Measurements from ENCODE around the gene E4F1. TPM values are rescaled to one million over a fixed set of nuclear protein-coding genes. Genes with fewer than 3 reads are reported as not detected.

E4F1 gene
- polyA plus RNA-seq, 3 donors, result 4.9 to 50.9 (median 5.8) TPM

DNA sequence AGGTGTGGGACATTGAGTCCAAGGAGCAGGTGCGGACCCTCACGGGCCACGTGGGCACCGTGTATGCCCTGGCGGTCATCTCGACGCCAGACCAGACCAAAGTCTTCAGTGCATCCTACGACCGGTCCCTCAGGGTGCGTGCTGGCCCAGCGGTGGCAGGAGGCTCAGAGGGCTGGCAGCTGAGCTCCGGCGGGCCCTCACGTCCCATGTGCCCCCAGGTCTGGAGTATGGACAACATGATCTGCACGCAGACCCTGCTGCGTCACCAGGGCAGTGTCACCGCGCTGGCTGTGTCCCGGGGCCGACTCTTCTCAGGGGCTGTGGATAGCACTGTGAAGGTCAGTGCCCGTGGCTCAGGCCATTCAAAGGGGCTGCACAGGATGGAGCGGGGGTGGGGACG is 47.3 kb upstream of the E4F1 start:
- no peak for DNase-seq
- Mint-ChIP-seq H3K27me3 (ENCODE audit: low read depth in 3 of 3) (peaks cover 0 to 3% (median 2%) of the 10 kb centered on the region in 3 donors), H3K4me3 (no peak overlapping the region), H3K27ac (no peak overlapping the region), H3K36me3 (peaks cover 38 to 56% of the 10 kb centered on the region in 2 donors), H3K9me3 (peaks cover 0 to 2% (median 0%) of the 10 kb centered on the region in 7 donors), H3K4me1 (no peaks in the 10 kb centered on the region)
- Histone ChIP-seq H3K27ac (ENCODE audit: low read depth in 1 of 2, low read length in 2 of 2) (no peak overlapping the region), H3K27me3 (ENCODE audit: control insufficient read depth in 2 of 2, insufficient read depth in 2 of 2, low read length in 2 of 2) (peaks cover 0 to 3% of the 10 kb centered on the region in 2 donors), H3K9ac (ENCODE audit: insufficient read depth, low read length, poor library complexity, severe bottlenecking) (no peak overlapping the region), H3K79me2 (ENCODE audit: insufficient read depth, low read length) (no peaks in the 10 kb centered on the region), H3K36me3 (replicated peaks in 1 of 2; ENCODE audit: control insufficient read depth in 1 of 2, insufficient read depth in 2 of 2, low read length in 2 of 2) (peaks cover 49 to 64% of the 10 kb centered on the region in 2 donors), H2AFZ (ENCODE audit: insufficient read depth, low read depth, low read length, poor library complexity, severe bottlenecking) (no peak overlapping the region), H3K4me2 (replicated peaks; ENCODE audit: extremely low read depth, low read length, poor library complexity, severe bottlenecking) (no peak overlapping the region), H3K9me3 (replicated peaks in 1 of 2; ENCODE audit: control insufficient read depth in 1 of 2, insufficient read depth in 1 of 2, low read length in 2 of 2) (no peaks in the 10 kb centered on the region), H4K20me1 (ENCODE audit: insufficient read depth, low read length) (no peaks in the 10 kb centered on the region), H3K4me1 (ENCODE audit: control insufficient read depth in 1 of 2, insufficient read depth in 2 of 2, low read length in 2 of 2) (no peaks in the 10 kb centered on the region), H3K4me3 (replicated peaks in 1 of 3; ENCODE audit: low read depth in 2 of 3, low read length in 3 of 3) (no peak overlapping the region)
- intact Hi-C loops (cut with micrococcal nuclease), result no loop called here
- TF ChIP-seq, protein P1, sequence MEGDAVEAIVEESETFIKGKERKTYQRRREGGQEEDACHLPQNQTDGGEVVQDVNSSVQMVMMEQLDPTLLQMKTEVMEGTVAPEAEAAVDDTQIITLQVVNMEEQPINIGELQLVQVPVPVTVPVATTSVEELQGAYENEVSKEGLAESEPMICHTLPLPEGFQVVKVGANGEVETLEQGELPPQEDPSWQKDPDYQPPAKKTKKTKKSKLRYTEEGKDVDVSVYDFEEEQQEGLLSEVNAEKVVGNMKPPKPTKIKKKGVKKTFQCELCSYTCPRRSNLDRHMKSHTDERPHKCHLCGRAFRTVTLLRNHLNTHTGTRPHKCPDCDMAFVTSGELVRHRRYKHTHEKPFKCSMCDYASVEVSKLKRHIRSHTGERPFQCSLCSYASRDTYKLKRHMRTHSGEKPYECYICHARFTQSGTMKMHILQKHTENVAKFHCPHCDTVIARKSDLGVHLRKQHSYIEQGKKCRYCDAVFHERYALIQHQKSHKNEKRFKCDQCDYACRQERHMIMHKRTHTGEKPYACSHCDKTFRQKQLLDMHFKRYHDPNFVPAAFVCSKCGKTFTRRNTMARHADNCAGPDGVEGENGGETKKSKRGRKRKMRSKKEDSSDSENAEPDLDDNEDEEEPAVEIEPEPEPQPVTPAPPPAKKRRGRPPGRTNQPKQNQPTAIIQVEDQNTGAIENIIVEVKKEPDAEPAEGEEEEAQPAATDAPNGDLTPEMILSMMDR (IDR thresholded peaks at IDR 0.05), result no peak
- WGBS (ENCODE audit: insufficient coverage), result over 99% methylated on average over 22 of the region's 23 CpGs

DNA sequence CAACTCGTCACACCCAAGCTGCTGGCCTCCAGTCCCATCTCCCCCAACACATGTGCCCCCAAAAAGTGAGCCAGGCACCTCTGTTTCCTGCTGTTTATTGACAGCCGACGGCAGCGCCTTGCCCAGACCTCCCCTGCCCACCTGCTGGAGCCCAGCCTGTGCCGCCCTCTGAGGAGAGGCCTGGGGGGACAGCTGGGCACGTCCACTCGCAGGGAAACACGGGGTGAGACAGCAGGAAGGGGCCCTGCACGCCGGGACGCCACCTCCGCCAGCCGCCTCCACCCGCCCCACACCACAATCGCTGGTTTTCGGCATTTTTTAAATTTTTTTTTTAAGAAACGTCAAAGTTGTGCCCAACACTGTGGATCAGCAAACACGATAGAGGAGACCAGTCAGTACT is 46.3 kb upstream of the E4F1 start:
- Mint-ChIP-seq H3K27me3 (ENCODE audit: low read depth in 3 of 3) (peaks cover 0 to 3% (median 2%) of the 10 kb centered on the region in 3 donors), H3K4me3 (no peak overlapping the region)
- 93% methylated on average over 9 of the region's 18 CpGs for WGBS (ENCODE audit: insufficient coverage)

More for the DNA sequence above, 46.3 kb upstream of the E4F1 start:
- DNase-seq, result no peak
- peak overlapping the region in 1 of 7 donors; percentile 4 for H3K27ac Mint-ChIP-seq
- intact Hi-C loops (cut with micrococcal nuclease), result no loop called here
- Histone ChIP-seq H3K79me2 (ENCODE audit: insufficient read depth, low read length) (no peaks in the 10 kb centered on the region), H3K27me3 (ENCODE audit: control insufficient read depth in 2 of 2, insufficient read depth in 2 of 2, low read length in 2 of 2) (peaks cover 0 to 3% of the 10 kb centered on the region in 2 donors), H3K4me1 (ENCODE audit: control insufficient read depth in 1 of 2, insufficient read depth in 2 of 2, low read length in 2 of 2) (no peaks in the 10 kb centered on the region), H2AFZ (ENCODE audit: insufficient read depth, low read depth, low read length, poor library complexity, severe bottlenecking) (no peak overlapping the region), H3K9me3 (replicated peaks in 1 of 2; ENCODE audit: control insufficient read depth in 1 of 2, insufficient read depth in 1 of 2, low read length in 2 of 2) (no peaks in the 10 kb centered on the region), H3K4me2 (replicated peaks; ENCODE audit: extremely low read depth, low read length, poor library complexity, severe bottlenecking) (no peak overlapping the region), H4K20me1 (ENCODE audit: insufficient read depth, low read length) (no peaks in the 10 kb centered on the region), H3K36me3 (replicated peaks in 1 of 2; ENCODE audit: control insufficient read depth in 1 of 2, insufficient read depth in 2 of 2, low read length in 2 of 2) (peaks cover 43 to 54% of the 10 kb centered on the region in 2 donors), H3K27ac (ENCODE audit: low read depth in 1 of 2, low read length in 2 of 2) (no peak overlapping the region), H3K9ac (ENCODE audit: insufficient read depth, low read length, poor library complexity, severe bottlenecking) (no peak overlapping the region), H3K4me3 (replicated peaks in 1 of 3; ENCODE audit: low read depth in 2 of 3, low read length in 3 of 3) (no peak overlapping the region)
- H3K36me3 Mint-ChIP-seq, result peaks cover 34 to 47% of the 10 kb centered on the region in 2 donors
- H3K4me1 Mint-ChIP-seq, result no peaks in the 10 kb centered on the region
- H3K9me3 Mint-ChIP-seq, result peaks cover 0 to 2% (median 0%) of the 10 kb centered on the region in 7 donors
- TF ChIP-seq, protein P1 (IDR thresholded peaks at IDR 0.05), result no peak
